CD4-positive, alpha-beta memory T cell (primary cell): ENCODE measurements around the gene TMEM169. TPM values are rescaled to one million over a fixed set of nuclear protein-coding genes. Genes with fewer than 3 reads are reported as not detected.

Experiments used
- CTCF ChIA-PET: fragments of 350-600 bp; sonication (Branson Sonifier 250); formaldehyde crosslinking; loops from one replicate; lab custom pipeline; 2021; ENCODE audit warnings: inconsistent platforms; ENCODE audit not compliant: partially characterized antibody; lab: Charles Lee
- POLR2A ChIA-PET: fragments of 350-600 bp; sonication (Branson Sonifier 250); formaldehyde crosslinking; loops from one replicate; lab custom pipeline; 2021; ENCODE audit not compliant: partially characterized antibody; lab: Charles Lee
- DNase-seq, 5 donors: peaks; one replicate each; pipeline versions ENCODE4 v3.0.0 to v3.0.0-alpha.2; 2020 to 2022; ENCODE audit warnings: mixed read lengths in 1 of 5
- H3K27ac ChIP-seq: one replicate; pipeline ENCODE4 v1.7.0; 2013; ENCODE audit warnings: low read depth, low read length
- H3K27me3 ChIP-seq: 2 replicates; pipeline ENCODE4 v1.7.0; 2013; ENCODE audit warnings: mild to moderate bottlenecking, low read length, moderate library complexity; ENCODE audit not compliant: insufficient read depth
- H3K36me3 ChIP-seq: 2 replicates; pipeline ENCODE4 v1.7.0; 2013; ENCODE audit warnings: mild to moderate bottlenecking, low read length, moderate library complexity; ENCODE audit not compliant: insufficient read depth
- H3K4me1 ChIP-seq: 2 replicates; pipeline ENCODE4 v1.7.0; 2013; ENCODE audit warnings: mild to moderate bottlenecking, low read length, moderate library complexity; ENCODE audit not compliant: insufficient read depth
- H3K4me3 ChIP-seq, 2 donors: one replicate each; pipeline ENCODE4 v1.7.0; 2013; ENCODE audit warnings: low read length in 2 of 2, mild to moderate bottlenecking in 1 of 2
- H3K9me3 ChIP-seq, 2 donors: one replicate each; pipeline ENCODE4 v1.7.0; 2013; ENCODE audit warnings: low read length in 2 of 2, control low read depth in 1 of 2; ENCODE audit not compliant: control insufficient read depth in 1 of 2
- H3K27ac Mint-ChIP-seq, 7 donors: one replicate each; pipeline ENCODE4 v1.8.0; 2020 to 2021; ENCODE audit warnings: mixed read lengths in 7 of 7, mild to moderate bottlenecking in 6 of 7, inconsistent platforms in 3 of 7, moderate library complexity in 3 of 7
- H3K27me3 Mint-ChIP-seq, 2 donors: one replicate each; pipeline ENCODE4 v1.8.0; 2020 to 2021; ENCODE audit warnings: mixed read lengths in 2 of 2
- H3K36me3 Mint-ChIP-seq, 2 donors: one replicate each; pipeline ENCODE4 v1.8.0; 2020 to 2021; ENCODE audit warnings: mixed read lengths in 2 of 2, inconsistent platforms in 1 of 2, mild to moderate bottlenecking in 1 of 2
- H3K4me1 Mint-ChIP-seq, 4 donors: one replicate each; pipeline ENCODE4 v1.8.0; 2020 to 2021; ENCODE audit warnings: mixed read lengths in 4 of 4, mild to moderate bottlenecking in 1 of 4
- H3K4me3 Mint-ChIP-seq, 8 donors: one replicate each; pipeline ENCODE4 v1.8.0; 2020 to 2021; ENCODE audit warnings: mixed read lengths in 8 of 8, mild to moderate bottlenecking in 7 of 8, moderate library complexity in 6 of 8, inconsistent platforms in 3 of 8
- H3K9me3 Mint-ChIP-seq, 8 donors: one replicate each; pipeline ENCODE4 v1.8.0; 2020 to 2021; ENCODE audit warnings: mixed read lengths in 8 of 8, mild to moderate bottlenecking in 5 of 8, inconsistent platforms in 3 of 8, moderate library complexity in 1 of 8
- intact Hi-C: fragments of 100-400 bp; cut with micrococcal nuclease; formaldehyde crosslinking; loops from one replicate; pipeline ENCODE4 v1.15.1; 2023
- polyA plus RNA-seq, 2 donors: library from polyadenylated mRNA; unstranded; fragments of 300-500 nt; fragmentation: Illumina TruSeq; gene quantifications; one replicate each; pipeline ENCODE4 v1.2.3, GENCODE V29; 2021
- total RNA-seq, 2 experiments: library from RNA; stranded (reverse); gene quantifications; one replicate each; pipeline ENCODE4 v1.2.3, GENCODE V29; 2021

The TMEM169 gene
- total and polyA plus RNA-seq, 4 experiments from 2014 or later: 2.0 to 5.1 (median 3.0) TPM

GRCh38 chr2:216043949-216044348 lies 37.8 kb upstream of the TMEM169 start:
- H3K4me3 ChIP-seq: no peak overlapping the region
- no peaks in the 10 kb centered on the region for H3K9me3 Mint-ChIP-seq
- no peaks in the 10 kb centered on the region for H3K4me1 ChIP-seq
- H3K27ac Mint-ChIP-seq: peak overlapping the region in 2 of 7 donors; percentile 3 to 69
- no peak overlapping the region for H3K27ac ChIP-seq
- ChIA-PET CTCF (interaction anchor here (0.7 to 6.1 kb wide), 5 partner anchors 10 to 70 kb away, joined by 3 to 41 read pairs (median 6); no protein-coding TSS in a partner anchor), POLR2A (interaction anchor here (1.0 kb wide), 1 partner anchor 64 kb away, joined by 3 read pairs; no protein-coding TSS in a partner anchor)
- no peak overlapping the region for H3K4me3 Mint-ChIP-seq
- H3K9me3 ChIP-seq: no peaks in the 10 kb centered on the region
- DNase-seq: no peak
- H3K27me3 Mint-ChIP-seq: no peaks in the 10 kb centered on the region
- H3K36me3 ChIP-seq: peaks cover 5% of the 10 kb centered on the region
- intact Hi-C loops: no loop called here
- H3K36me3 Mint-ChIP-seq: peaks cover 36 to 50% of the 10 kb centered on the region in 2 donors
- H3K27me3 ChIP-seq: no peaks in the 10 kb centered on the region
- peaks cover 0 to 3% (median under 1%) of the 10 kb centered on the region in 4 donors for H3K4me1 Mint-ChIP-seq

- H3K9me3 ChIP-seq: no peaks in the 10 kb centered on the region
- no peak overlapping the region for H3K4me3 Mint-ChIP-seq
- no peak overlapping the region for H3K27ac ChIP-seq
- H3K27me3 Mint-ChIP-seq: no peaks in the 10 kb centered on the region
- POLR2A ChIA-PET: no interaction called here
- intact Hi-C loops: no loop called here
- peaks cover 5% of the 10 kb centered on the region for H3K36me3 ChIP-seq
- CTCF ChIA-PET: interaction anchor here (2.3 to 6.1 kb wide), 3 partner anchors 11 to 69 kb away, joined by 6 to 41 read pairs (median 11); no protein-coding TSS in a partner anchor
- no peak overlapping the region for H3K4me3 ChIP-seq
- H3K4me1 ChIP-seq: no peaks in the 10 kb centered on the region
- peaks cover 0 to 3% (median under 1%) of the 10 kb centered on the region in 4 donors for H3K4me1 Mint-ChIP-seq
- no peaks in the 10 kb centered on the region for H3K9me3 Mint-ChIP-seq
- H3K27ac Mint-ChIP-seq: peak overlapping the region in 1 of 7 donors; percentile 12
- peaks cover 33 to 47% of the 10 kb centered on the region in 2 donors for H3K36me3 Mint-ChIP-seq
- H3K27me3 ChIP-seq: no peaks in the 10 kb centered on the region
- DNase-seq: no peak
These were observed 36.7 kb upstream of the TMEM169 start for GRCh38 chr2:216044883-216045486.

- H3K9me3 Mint-ChIP-seq: no peaks in the 10 kb centered on the region
- H3K36me3 ChIP-seq: no peaks in the 10 kb centered on the region
These were observed 34.3 kb upstream of the TMEM169 start for GRCh38 chr2:216047397-216047796.

GRCh38 chr2:216049452-216049851 lies 32.3 kb upstream of the TMEM169 start:
- no peaks in the 10 kb centered on the region for H3K4me1 ChIP-seq
- no peak for DNase-seq
- H3K27ac Mint-ChIP-seq: no peak overlapping the region
- no peaks in the 10 kb centered on the region for H3K9me3 ChIP-seq
- H3K36me3 ChIP-seq: no peaks in the 10 kb centered on the region
- CTCF ChIA-PET: interaction anchor here (1.3 to 3.3 kb wide), 3 partner anchors 15 to 65 kb away, joined by 3 to 14 read pairs (median 4); no protein-coding TSS in a partner anchor
- POLR2A ChIA-PET: interaction anchor here (1.1 kb wide), 1 partner anchor 60 kb away, joined by 4 read pairs; the partner anchor contains the start of gene XRCC5
- intact Hi-C loops: no loop called here
- no peaks in the 10 kb centered on the region for H3K27me3 Mint-ChIP-seq
- no peaks in the 10 kb centered on the region for H3K9me3 Mint-ChIP-seq
- H3K27me3 ChIP-seq: no peaks in the 10 kb centered on the region
- H3K4me3 Mint-ChIP-seq: no peak overlapping the region
- H3K36me3 Mint-ChIP-seq: peaks cover 21 to 27% of the 10 kb centered on the region in 2 donors
- peaks cover 0 to 3% (median under 1%) of the 10 kb centered on the region in 4 donors for H3K4me1 Mint-ChIP-seq
- H3K27ac ChIP-seq: no peak overlapping the region
- no peak overlapping the region for H3K4me3 ChIP-seq

More at GRCh38 chr2:216047397-216047796, 34.3 kb upstream of the TMEM169 start:
- no peaks in the 10 kb centered on the region for H3K9me3 ChIP-seq
- Mint-ChIP-seq H3K36me3 (peaks cover 34 to 41% of the 10 kb centered on the region in 2 donors), H3K4me3 (no peak overlapping the region), H3K27ac (no peak overlapping the region), H3K27me3 (no peaks in the 10 kb centered on the region), H3K4me1 (peaks cover 0 to 3% (median under 1%) of the 10 kb centered on the region in 4 donors)
- POLR2A ChIA-PET: no interaction called here
- intact Hi-C loops: no loop called here
- H3K27ac ChIP-seq: no peak overlapping the region
- no peak for DNase-seq
- no peak overlapping the region for H3K4me3 ChIP-seq
- no peaks in the 10 kb centered on the region for H3K4me1 ChIP-seq
- CTCF ChIA-PET: interaction anchor here (3.3 kb wide), 1 partner anchor 13 kb away, joined by 14 read pairs; no protein-coding TSS in a partner anchor
- no peaks in the 10 kb centered on the region for H3K27me3 ChIP-seq

- Mint-ChIP-seq H3K36me3 (peaks cover 24 to 27% of the 10 kb centered on the region in 2 donors), H3K9me3 (no peaks in the 10 kb centered on the region), H3K4me3 (no peak overlapping the region), H3K27me3 (no peaks in the 10 kb centered on the region), H3K27ac (peak overlapping the region in 1 of 7 donors; percentile 29), H3K4me1 (peaks cover 0 to 9% (median 2%) of the 10 kb centered on the region in 4 donors)
- Histone ChIP-seq H3K27ac (no peak overlapping the region), H3K4me1 (no peaks in the 10 kb centered on the region), H3K27me3 (no peaks in the 10 kb centered on the region), H3K4me3 (no peak overlapping the region), H3K36me3 (no peaks in the 10 kb centered on the region), H3K9me3 (no peaks in the 10 kb centered on the region)
- ChIA-PET POLR2A (no interaction called here), CTCF (interaction anchor here (0.7 to 1.4 kb wide), 5 partner anchors 12 to 653 kb away, joined by 4 to 5 read pairs (median 4); no protein-coding TSS in a partner anchor)
- intact Hi-C loops: no loop called here
- no peak for DNase-seq
These were observed 30.4 kb upstream of the TMEM169 start for GRCh38 chr2:216051350-216051749.

- intact Hi-C loops: no loop called here
These were observed 29.3 kb upstream of the TMEM169 start for GRCh38 chr2:216052420-216052819.

GRCh38 chr2:216055680-216056079 lies 26.0 kb upstream of the TMEM169 start:
- Histone ChIP-seq H3K27ac (no peak overlapping the region), H3K36me3 (no peaks in the 10 kb centered on the region), H3K4me3 (no peak overlapping the region), H3K27me3 (no peaks in the 10 kb centered on the region), H3K9me3 (no peaks in the 10 kb centered on the region), H3K4me1 (peaks cover 23% of the 10 kb centered on the region)
- H3K4me3 Mint-ChIP-seq: no peak overlapping the region
- H3K4me1 Mint-ChIP-seq: peaks cover 21 to 41% (median 27%) of the 10 kb centered on the region in 4 donors
- DNase-seq: no peak
- CTCF ChIA-PET: interaction anchor here (1.0 to 1.2 kb wide), 3 partner anchors 11 to 15 kb away, joined by 3 to 4 read pairs (median 3); no protein-coding TSS in a partner anchor
- H3K36me3 Mint-ChIP-seq: peaks cover 21 to 26% of the 10 kb centered on the region in 2 donors
- peak overlapping the region in 4 of 7 donors; percentile 44 to 72 (median 70) for H3K27ac Mint-ChIP-seq
- POLR2A ChIA-PET: no interaction called here
- no peaks in the 10 kb centered on the region for H3K27me3 Mint-ChIP-seq
- peaks cover 0 to 5% (median 0%) of the 10 kb centered on the region in 8 donors for H3K9me3 Mint-ChIP-seq
- intact Hi-C loops: no loop called here

More at GRCh38 chr2:216052420-216052819, 29.3 kb upstream of the TMEM169 start:
- Histone ChIP-seq H3K27me3 (no peaks in the 10 kb centered on the region), H3K27ac (no peak overlapping the region), H3K4me3 (no peak overlapping the region), H3K9me3 (no peaks in the 10 kb centered on the region), H3K36me3 (no peaks in the 10 kb centered on the region), H3K4me1 (peaks cover 9% of the 10 kb centered on the region)
- Mint-ChIP-seq H3K27ac (peak overlapping the region in 1 of 7 donors; percentile 57), H3K4me3 (no peak overlapping the region), H3K36me3 (peaks cover 26 to 27% of the 10 kb centered on the region in 2 donors), H3K27me3 (no peaks in the 10 kb centered on the region), H3K9me3 (no peaks in the 10 kb centered on the region), H3K4me1 (peaks cover 7 to 17% (median 10%) of the 10 kb centered on the region in 4 donors)
- no peak for DNase-seq
- ChIA-PET CTCF (no interaction called here), POLR2A (no interaction called here)
